CD4-positive, alpha-beta T cell (primary cell): ENCODE results near the gene TYMS. TPM values are rescaled to one million over a fixed set of nuclear protein-coding genes. Genes with fewer than 3 reads are reported as not detected.

Source experiments
- ATAC-seq: fragments of 200-7000 bp; cut with Tn5 transposase; one replicate; pipeline ENCODE4 v1.10.0; 2022; ENCODE audit warnings: mild to moderate bottlenecking; ENCODE audit not compliant: poor library complexity
- CTCF ChIA-PET: fragments of 350-600 bp; sonication (Branson Sonifier 250); formaldehyde crosslinking; loops from one replicate; lab custom pipeline; 2021; ENCODE audit warnings: antibody characterized with exemption, inconsistent platforms; lab: Charles Lee
- POLR2A ChIA-PET: fragments of 350-600 bp; sonication (Branson Sonifier 250); formaldehyde crosslinking; loops from one replicate; lab custom pipeline; 2021; ENCODE audit warnings: antibody characterized with exemption, inconsistent platforms; lab: Charles Lee
- DNase-seq, 14 experiments: peaks; one replicate each; pipeline ENCODE4 v3.0.0-alpha.2; 2013 to 2020; ENCODE audit warnings: mixed read lengths in 2 of 14
- H3K27ac ChIP-seq, 2 donors: one replicate each; pipeline versions ENCODE4 v1.5.1 to v1.7.0; 2013; ENCODE audit warnings: low read length in 2 of 2, low read depth in 1 of 2, mild to moderate bottlenecking in 1 of 2
- H3K27me3 ChIP-seq, 2 experiments: 1 replicate in 1 of 2; 2 replicates in 1 of 2; pipeline versions ENCODE4 v1.6.1 to v1.7.0; 2013; ENCODE audit warnings: low read length in 2 of 2, control low read depth in 1 of 2, mild to moderate bottlenecking in 1 of 2, moderate library complexity in 1 of 2; ENCODE audit not compliant: insufficient read depth in 2 of 2, control insufficient read depth in 1 of 2
- H3K36me3 ChIP-seq: one replicate; pipeline ENCODE4 v1.6.1; 2013; ENCODE audit warnings: low read length, control low read depth; ENCODE audit not compliant: insufficient read depth
- H3K4me1 ChIP-seq: one replicate; pipeline ENCODE4 v1.6.1; 2013; ENCODE audit warnings: low read length, control low read depth; ENCODE audit not compliant: insufficient read depth
- H3K4me3 ChIP-seq: one replicate; pipeline ENCODE4 v1.5.1; 2013; ENCODE audit warnings: mild to moderate bottlenecking, low read length, moderate library complexity
- H3K9me3 ChIP-seq, 2 experiments: 1 replicate in 1 of 2; 2 replicates in 1 of 2; pipeline versions ENCODE4 v1.6.1 to v1.7.0; 2013; ENCODE audit warnings: low read length in 2 of 2, mild to moderate bottlenecking in 2 of 2, control low read depth in 1 of 2, moderate library complexity in 1 of 2; ENCODE audit not compliant: control insufficient read depth in 1 of 2, insufficient read depth in 1 of 2
- H3K27ac Mint-ChIP-seq: one replicate; pipeline ENCODE4 v1.8.0; 2020; ENCODE audit warnings: mixed read lengths
- H3K27me3 Mint-ChIP-seq: one replicate; pipeline ENCODE4 v1.8.0; 2021; ENCODE audit warnings: mixed read lengths
- H3K36me3 Mint-ChIP-seq: one replicate; pipeline ENCODE4 v1.8.0; 2021; ENCODE audit warnings: low read depth, mixed read lengths
- H3K4me1 Mint-ChIP-seq: one replicate; pipeline ENCODE4 v1.8.0; 2021; ENCODE audit warnings: low read depth, mixed read lengths
- H3K4me3 Mint-ChIP-seq: one replicate; pipeline ENCODE4 v1.8.0; 2020; ENCODE audit warnings: mild to moderate bottlenecking, mixed read lengths
- H3K9me3 Mint-ChIP-seq: one replicate; pipeline ENCODE4 v1.8.0; 2020; ENCODE audit warnings: mixed read lengths
- CTCF ChIP-seq: fragments of 200-600 bp; IDR thresholded peaks from one replicate; pipeline ENCODE4 v1.8.0; 2022; ENCODE audit warnings: antibody characterized with exemption, mild to moderate bottlenecking
- intact Hi-C, 2 experiments: fragments of 100-400 bp; cut with DNase I in 1 of 2; cut with micrococcal nuclease in 1 of 2; formaldehyde crosslinking; loops; one replicate each; pipeline versions ENCODE4 v1.15.1 to v1.9.0; 2023 to 2025; cut with DNase I, micrococcal nuclease
- total RNA-seq, 174 experiments: library from RNA in 2 of 174; stranded (reverse) in 2 of 174; gene quantifications; one replicate each; pipeline ENCODE4 v1.2.3 and lab custom pipeline; 2021 to 2026

Gene TYMS
- total RNA-seq, 2 experiments from 2014 or later, result 1.1 to 1.5 TPM

GRCh38 chr18:618618-619017 lies 38.8 kb upstream of the TYMS start:
- Mint-ChIP-seq H3K36me3 (no peaks in the 10 kb centered on the region), H3K4me3 (no peak overlapping the region), H3K9me3 (no peaks in the 10 kb centered on the region), H3K4me1 (no peaks in the 10 kb centered on the region), H3K27me3 (peaks cover 12% of the 10 kb centered on the region), H3K27ac (no peak overlapping the region)
- H3K4me3 ChIP-seq, result no peak overlapping the region
- DNase-seq (no peak), ATAC-seq (no peak)
- no peaks in the 10 kb centered on the region for H3K36me3 ChIP-seq
- intact Hi-C loops, result loop anchor here (5.0 kb wide), 2 partner anchors 351 to 511 kb away; partner anchors contain the start of gene THOC1 (in 1 of the 2)
- no peaks in the 10 kb centered on the region for H3K9me3 ChIP-seq
- CTCF ChIA-PET, result no interaction called here
- H3K27ac ChIP-seq, result no peak overlapping the region
- no peaks in the 10 kb centered on the region for H3K4me1 ChIP-seq
- TF ChIP-seq CTCF, result no peak
- H3K27me3 ChIP-seq, result peaks cover 0 to 5% of the 10 kb centered on the region in 2 experiments
- POLR2A ChIA-PET, result no interaction called here

DNA sequence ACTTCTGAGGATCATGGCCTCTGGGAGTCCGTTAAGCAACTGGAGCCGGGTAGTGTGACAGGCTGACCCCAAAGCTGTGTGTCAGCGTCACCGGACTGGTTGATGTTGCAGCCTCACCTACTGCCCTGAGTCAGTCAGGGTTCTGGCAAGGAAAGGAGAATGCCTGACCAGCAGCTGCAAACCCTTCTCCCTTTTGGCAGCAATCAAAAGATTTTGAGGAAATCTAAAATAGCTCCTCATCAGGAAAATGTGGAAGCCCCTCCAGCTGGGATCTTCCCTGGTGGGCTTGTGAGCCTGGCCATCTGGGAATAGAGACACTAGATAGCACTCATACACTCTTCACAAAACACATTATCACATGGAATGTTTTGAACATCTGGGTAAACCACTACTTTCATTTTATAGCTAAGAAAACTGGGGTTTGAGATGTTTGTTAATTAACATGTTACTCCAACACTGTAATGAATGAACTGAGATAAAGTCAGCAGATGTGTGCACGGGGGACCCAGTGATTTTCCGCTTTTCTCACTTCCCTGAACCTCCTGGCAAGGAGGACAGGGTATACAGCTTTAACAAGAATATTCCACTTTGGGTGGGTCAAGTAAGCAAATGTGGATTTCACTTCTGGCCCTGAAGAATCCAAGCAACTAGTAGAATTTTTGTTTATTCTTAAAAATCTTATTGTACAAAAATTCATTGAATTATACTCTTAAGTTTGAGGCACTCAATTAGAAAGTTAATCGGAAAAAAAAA lies 36.0 kb upstream of the TYMS start:
- Mint-ChIP-seq H3K9me3 (no peaks in the 10 kb centered on the region), H3K27me3 (peaks cover 9% of the 10 kb centered on the region), H3K4me1 (no peaks in the 10 kb centered on the region), H3K27ac (no peak overlapping the region), H3K4me3 (no peak overlapping the region), H3K36me3 (no peaks in the 10 kb centered on the region)
- ChIA-PET POLR2A (no interaction called here), CTCF (interaction anchor here (1.4 kb wide), 1 partner anchor 209 kb away, joined by 3 read pairs; no protein-coding TSS in a partner anchor)
- H3K4me1 ChIP-seq, result no peaks in the 10 kb centered on the region
- TF ChIP-seq CTCF, result no peak
- H3K36me3 ChIP-seq, result no peaks in the 10 kb centered on the region
- DNase-seq (no peak), ATAC-seq (no peak)
- H3K27me3 ChIP-seq, result peaks cover 0 to 5% of the 10 kb centered on the region in 2 experiments
- H3K27ac ChIP-seq, result no peak overlapping the region
- H3K9me3 ChIP-seq, result no peaks in the 10 kb centered on the region
- intact Hi-C loops, result loop anchor here (2.0 to 5.0 kb wide), 3 partner anchors 91 to 217 kb away; partner anchors contain the start of gene ENOSF1 (in 1 of the 2)
- H3K4me3 ChIP-seq, result no peak overlapping the region

DNA sequence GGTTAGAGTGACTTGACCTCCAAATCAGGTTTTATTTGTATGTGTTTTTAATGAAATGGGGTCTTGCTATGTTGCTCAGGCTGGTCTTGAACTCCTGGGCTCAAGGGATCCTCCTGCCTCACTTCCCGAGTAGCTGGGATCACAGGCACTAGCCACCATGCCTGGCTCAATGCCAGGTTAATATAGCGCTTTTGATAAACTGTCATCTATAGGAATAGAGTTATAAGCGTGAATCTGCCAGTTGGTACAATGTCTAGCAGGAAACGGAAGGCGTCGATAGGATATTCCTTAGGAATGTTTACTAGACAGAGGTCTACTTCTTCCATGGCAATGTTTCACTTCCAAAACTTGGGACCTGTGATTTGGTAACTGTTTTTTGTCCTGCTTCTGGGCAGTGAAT lies 35.2 kb upstream of the TYMS start:
- no peak for TF ChIP-seq CTCF
- Mint-ChIP-seq H3K4me3 (no peak overlapping the region), H3K27ac (no peak overlapping the region), H3K4me1 (no peaks in the 10 kb centered on the region), H3K9me3 (no peaks in the 10 kb centered on the region), H3K27me3 (peaks cover 12% of the 10 kb centered on the region), H3K36me3 (no peaks in the 10 kb centered on the region)
- POLR2A ChIA-PET, result no interaction called here
- ATAC-seq (no peak), DNase-seq (no peak)
- H3K9me3 ChIP-seq, result no peaks in the 10 kb centered on the region
- CTCF ChIA-PET, result no interaction called here
- intact Hi-C loops, result loop anchor here (2.0 to 5.0 kb wide), 3 partner anchors 90 to 217 kb away; partner anchors contain the start of gene ENOSF1 (in 1 of the 2)
- no peaks in the 10 kb centered on the region for H3K36me3 ChIP-seq
- peaks cover 0 to 5% of the 10 kb centered on the region in 2 experiments for H3K27me3 ChIP-seq
- H3K4me3 ChIP-seq, result no peak overlapping the region
- no peak overlapping the region for H3K27ac ChIP-seq
- H3K4me1 ChIP-seq, result no peaks in the 10 kb centered on the region
